K562 (cell line): ENCODE data around the gene MADD. TPM values are rescaled to one million over a fixed set of nuclear protein-coding genes. Genes with fewer than 3 reads are reported as not detected.

Experiments used
- CCNT2 ChIP-seq: IDR thresholded peaks from 2 replicates; pipeline ENCODE4 v1.6.1; 2011; ENCODE audit warnings: borderline replicate concordance, low read depth, mild to moderate bottlenecking, moderate library complexity, mixed read lengths, low read length; ENCODE audit not compliant: insufficient read length; ENCODE audit errors: extremely low read depth
- COPS2 ChIP-seq: fragments of 450-650 bp; conservative IDR thresholded peaks from 2 replicates; pipeline ENCODE4 v1.6.1; 2016; ENCODE audit warnings: mild to moderate bottlenecking, moderate library complexity
- CREB1 ChIP-seq, 2 experiments: sonication (generic) in 1 of 2; formaldehyde crosslinking in 1 of 2; IDR thresholded peaks; 2 replicates each; pipeline versions ENCODE4 v1.6.1 to v1.8.0; 2012 to 2022; ENCODE audit warnings: inconsistent platforms in 1 of 2, mild to moderate bottlenecking in 1 of 2, missing genetic modification reagents in 1 of 2, moderate library complexity in 1 of 2
- ELF4 ChIP-seq: fragments of 450-650 bp; formaldehyde crosslinking; IDR thresholded peaks from 2 replicates; pipeline ENCODE4 v1.4.0; 2022; ENCODE audit warnings: missing genetic modification characterization
- FOSL1 ChIP-seq: fragments of 200-800 bp; sonication (Bioruptor generic); conservative IDR thresholded peaks from 2 replicates; pipeline ENCODE4 v1.6.1; 2016; ENCODE audit warnings: missing genetic modification characterization, missing compliant biosample characterization
- MXI1 ChIP-seq: IDR thresholded peaks from 2 replicates; pipeline ENCODE4 v1.6.1; 2011; ENCODE audit warnings: low read depth, mild to moderate bottlenecking, improper control_type of control experiment, low read length
- MYBL2 ChIP-seq, 2 experiments: fragments of 450-650 bp in 1 of 2; sonication (generic) in 1 of 2; formaldehyde crosslinking in 1 of 2; IDR thresholded peaks; 2 replicates each; pipeline versions ENCODE4 v1.6.1 to v1.8.1; 2017 to 2022; ENCODE audit warnings: borderline replicate concordance in 1 of 2, inconsistent platforms in 1 of 2, low read depth in 1 of 2, mild to moderate bottlenecking in 1 of 2, missing genetic modification reagents in 1 of 2, moderate library complexity in 1 of 2
- OTX1 ChIP-seq: fragments of 450-650 bp; formaldehyde crosslinking; IDR thresholded peaks from 2 replicates; pipeline ENCODE4 v1.4.0; 2022; ENCODE audit warnings: mild to moderate bottlenecking
- PHF20 ChIP-seq: fragments of 450-650 bp; IDR thresholded peaks from 2 replicates; pipeline ENCODE4 v1.6.1; 2018; ENCODE audit not compliant: partially characterized antibody
- SIN3A ChIP-seq, 2 experiments: fragments of 150-350 bp in 1 of 2; IDR thresholded peaks; 2 replicates each; pipeline ENCODE4 v1.6.1; 2011 to 2016; ENCODE audit warnings: borderline replicate concordance in 2 of 2, low read depth in 2 of 2, low read length in 2 of 2, mild to moderate bottlenecking in 2 of 2, moderate library complexity in 2 of 2; ENCODE audit not compliant: control insufficient read depth in 1 of 2
- TEAD2 ChIP-seq: fragments of 450-650 bp; IDR thresholded peaks from 2 replicates; pipeline ENCODE4 v1.6.1; 2016; ENCODE audit warnings: missing genetic modification characterization, control low read depth, missing compliant biosample characterization
- ZNF384 ChIP-seq: IDR thresholded peaks from 2 replicates; pipeline ENCODE4 v1.6.1; 2012; ENCODE audit warnings: low read depth, low read length, improper control_type of control experiment
- ZNF41 ChIP-seq: fragments of 250-450 bp; sonication (Bioruptor Pico); conservative IDR thresholded peaks from 2 replicates; pipeline ENCODE4 v1.4.0; 2020; ENCODE audit warnings: mild to moderate bottlenecking
- ZNF586 ChIP-seq: fragments of 450-650 bp; formaldehyde crosslinking; conservative IDR thresholded peaks from 2 replicates; pipeline ENCODE4 v1.4.0; 2020; ENCODE audit warnings: mild to moderate bottlenecking, moderate library complexity
- ZSCAN29 ChIP-seq: fragments of 450-650 bp; IDR thresholded peaks from 2 replicates; pipeline ENCODE4 v1.6.1; 2017
- polyA plus RNA-seq, 8 experiments: library from polyadenylated mRNA; depleted of rRNA in 4 of 8; stranded (reverse) in 5 of 8; unstranded in 3 of 8; fragments of >200 nt; fragmentation: Nextera tagmentation in 2 of 8; fragmentation: Illumina TruSeq in 1 of 8; extraction: Ambion mirVana in 2 of 8; extraction: Trizol in 1 of 8; gene quantifications; 2 replicates each; pipeline versions ENCODE4 v1.2.1 to v1.2.3, GENCODE V29; 2011 to 2014; ENCODE audit warnings: inconsistent platforms in 1 of 8, missing spikeins in 1 of 8
- total RNA-seq, 7 experiments: library from RNA; depleted of rRNA in 6 of 7; stranded (reverse); fragments of >200 nt in 6 of 7; fragmentation: Illumina TruSeq in 2 of 7; extraction: Trizol in 2 of 7; gene quantifications; 2 replicates each; pipeline versions ENCODE4 v1.2.1 to v1.2.3, GENCODE V29; 2011 to 2021; ENCODE audit warnings: low replicate concordance in 1 of 7
- TF ChIP-seq, protein P1 (sequence below), 2 experiments: IDR thresholded peaks; 2 replicates each; pipeline ENCODE4 v1.6.1; 2011; ENCODE audit warnings: borderline replicate concordance in 1 of 2, control low read depth in 1 of 2, low read depth in 1 of 2, low read length in 1 of 2, mild to moderate bottlenecking in 1 of 2, mixed read lengths in 1 of 2, moderate library complexity in 1 of 2; ENCODE audit not compliant: insufficient read depth in 1 of 2, insufficient read length in 1 of 2, poor library complexity in 1 of 2, severe bottlenecking in 1 of 2; ENCODE audit errors: extremely low read depth in 1 of 2
- TF ChIP-seq, protein P2 (sequence below): fragments of 450-650 bp; formaldehyde crosslinking; IDR thresholded peaks from 2 replicates; pipeline ENCODE4 v1.4.0; 2022; ENCODE audit warnings: missing genetic modification characterization
- TF ChIP-seq, protein P3 (sequence below): sonication (generic); formaldehyde crosslinking; IDR thresholded peaks from 2 replicates; pipeline ENCODE4 v1.8.1; 2023; ENCODE audit warnings: mild to moderate bottlenecking, missing genetic modification reagents
- TF ChIP-seq, protein P4 (sequence below): sonication (generic); formaldehyde crosslinking; IDR thresholded peaks from 2 replicates; pipeline ENCODE4 v1.5.0; 2020; ENCODE audit warnings: missing genetic modification reagents
- TF ChIP-seq, protein P5 (sequence below): fragments of 450-650 bp; IDR thresholded peaks from 2 replicates; pipeline ENCODE4 v1.7.0; 2016; ENCODE audit warnings: borderline replicate concordance

MADD gene
- total and polyA plus RNA-seq, 9 of the 15 experiments (the other 6 are each of a cell fraction or from before 2014, with no cell fraction given), result 0.68 to 57.6 (median 33.6) TPM

DNA sequence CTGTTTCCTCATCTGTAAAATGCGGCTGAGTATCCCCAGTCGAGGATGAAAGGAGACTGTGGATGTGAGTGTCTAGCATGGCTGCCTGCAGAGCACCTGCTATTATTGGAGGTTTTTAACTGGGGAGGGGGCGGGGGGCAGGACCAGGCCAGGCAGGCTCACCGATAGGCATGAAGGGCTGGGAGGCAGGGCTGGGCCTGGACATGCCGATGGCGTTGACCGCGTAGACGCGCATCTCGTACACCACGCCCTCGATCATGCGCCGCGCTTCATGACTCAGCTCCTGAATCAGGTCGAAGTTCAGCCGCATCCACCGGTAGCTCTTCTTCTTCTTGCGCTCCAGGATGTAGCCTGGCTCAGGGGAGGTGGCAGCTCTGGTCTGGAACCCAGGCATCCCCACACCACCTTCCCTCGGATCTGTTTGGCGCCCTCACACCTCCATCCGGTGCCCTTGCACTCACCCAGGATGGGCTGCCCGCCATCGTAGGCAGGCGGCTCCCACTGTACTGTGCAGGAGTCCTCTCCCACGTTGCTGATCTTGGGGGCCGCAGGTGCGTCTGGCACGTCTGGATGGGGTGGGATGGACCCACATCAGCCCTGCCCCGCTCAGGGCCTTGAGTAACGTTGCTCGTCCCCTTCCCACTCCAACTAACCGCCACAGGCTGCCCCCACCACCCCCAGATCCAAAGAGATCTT, 67.4 kb downstream of the MADD start (continued):
- no peak for TF ChIP-seq ELF4 (CRISPR knock-in tag)
- TF ChIP-seq CREB1 (IDR thresholded peaks at IDR 0.05), result no peak; the same call in 1 of the 2 replicates
- peak; percentile 52; the same call in 1 of the 2 replicates for TF ChIP-seq CREB1 (CRISPR knock-in tag; IDR thresholded peaks at IDR 0.05)
- TF ChIP-seq TEAD2 (tag), result no peak
- TF ChIP-seq, protein P1, sequence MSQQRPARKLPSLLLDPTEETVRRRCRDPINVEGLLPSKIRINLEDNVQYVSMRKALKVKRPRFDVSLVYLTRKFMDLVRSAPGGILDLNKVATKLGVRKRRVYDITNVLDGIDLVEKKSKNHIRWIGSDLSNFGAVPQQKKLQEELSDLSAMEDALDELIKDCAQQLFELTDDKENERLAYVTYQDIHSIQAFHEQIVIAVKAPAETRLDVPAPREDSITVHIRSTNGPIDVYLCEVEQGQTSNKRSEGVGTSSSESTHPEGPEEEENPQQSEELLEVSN (IDR thresholded peaks at IDR 0.05; ENCODE audit: borderline replicate concordance in 1 of 2, extremely low read depth in 1 of 2, insufficient read depth in 1 of 2, insufficient read length in 1 of 2, low read depth in 1 of 2, low read length in 1 of 2, poor library complexity in 1 of 2, severe bottlenecking in 1 of 2), result peak; percentile 29 to 48
- TF ChIP-seq, protein P2, sequence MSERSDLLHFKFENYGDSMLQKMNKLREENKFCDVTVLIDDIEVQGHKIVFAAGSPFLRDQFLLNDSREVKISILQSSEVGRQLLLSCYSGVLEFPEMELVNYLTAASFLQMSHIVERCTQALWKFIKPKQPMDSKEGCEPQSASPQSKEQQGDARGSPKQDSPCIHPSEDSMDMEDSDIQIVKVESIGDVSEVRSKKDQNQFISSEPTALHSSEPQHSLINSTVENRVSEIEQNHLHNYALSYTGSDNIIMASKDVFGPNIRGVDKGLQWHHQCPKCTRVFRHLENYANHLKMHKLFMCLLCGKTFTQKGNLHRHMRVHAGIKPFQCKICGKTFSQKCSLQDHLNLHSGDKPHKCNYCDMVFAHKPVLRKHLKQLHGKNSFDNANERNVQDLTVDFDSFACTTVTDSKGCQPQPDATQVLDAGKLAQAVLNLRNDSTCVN (CRISPR knock-in tag), result no peak
- TF ChIP-seq FOSL1 (tag), result peak; percentile 87
- peak; percentile 35 for TF ChIP-seq CCNT2
- TF ChIP-seq SIN3A (IDR thresholded peaks at IDR 0.05; ENCODE audit: borderline replicate concordance in 2 of 2, control insufficient read depth in 1 of 2, low read depth in 2 of 2, low read length in 2 of 2), result no peak
- TF ChIP-seq, protein P3, sequence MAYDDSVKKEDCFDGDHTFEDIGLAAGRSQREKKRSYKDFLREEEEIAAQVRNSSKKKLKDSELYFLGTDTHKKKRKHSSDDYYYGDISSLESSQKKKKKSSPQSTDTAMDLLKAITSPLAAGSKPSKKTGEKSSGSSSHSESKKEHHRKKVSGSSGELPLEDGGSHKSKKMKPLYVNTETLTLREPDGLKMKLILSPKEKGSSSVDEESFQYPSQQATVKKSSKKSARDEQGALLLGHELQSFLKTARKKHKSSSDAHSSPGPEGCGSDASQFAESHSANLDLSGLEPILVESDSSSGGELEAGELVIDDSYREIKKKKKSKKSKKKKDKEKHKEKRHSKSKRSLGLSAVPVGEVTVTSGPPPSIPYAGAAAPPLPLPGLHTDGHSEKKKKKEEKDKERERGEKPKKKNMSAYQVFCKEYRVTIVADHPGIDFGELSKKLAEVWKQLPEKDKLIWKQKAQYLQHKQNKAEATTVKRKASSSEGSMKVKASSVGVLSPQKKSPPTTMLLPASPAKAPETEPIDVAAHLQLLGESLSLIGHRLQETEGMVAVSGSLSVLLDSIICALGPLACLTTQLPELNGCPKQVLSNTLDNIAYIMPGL (CRISPR knock-in tag), result no peak
- TF ChIP-seq, protein P4, sequence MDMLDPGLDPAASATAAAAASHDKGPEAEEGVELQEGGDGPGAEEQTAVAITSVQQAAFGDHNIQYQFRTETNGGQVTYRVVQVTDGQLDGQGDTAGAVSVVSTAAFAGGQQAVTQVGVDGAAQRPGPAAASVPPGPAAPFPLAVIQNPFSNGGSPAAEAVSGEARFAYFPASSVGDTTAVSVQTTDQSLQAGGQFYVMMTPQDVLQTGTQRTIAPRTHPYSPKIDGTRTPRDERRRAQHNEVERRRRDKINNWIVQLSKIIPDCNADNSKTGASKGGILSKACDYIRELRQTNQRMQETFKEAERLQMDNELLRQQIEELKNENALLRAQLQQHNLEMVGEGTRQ, result no peak
- TF ChIP-seq ZNF586 (CRISPR knock-in tag), result no peak
- peak; percentile 20 for TF ChIP-seq PHF20
- no peak for TF ChIP-seq MXI1
- TF ChIP-seq MYBL2 (IDR thresholded peaks at IDR 0.05; ENCODE audit: low read depth), result no peak
- no peak for TF ChIP-seq MYBL2 (CRISPR knock-in tag; IDR thresholded peaks at IDR 0.05; ENCODE audit: borderline replicate concordance)
- no peak for TF ChIP-seq ZNF41 (CRISPR knock-in tag)
- peak; percentile 100 for TF ChIP-seq ZSCAN29
- TF ChIP-seq, protein P5, sequence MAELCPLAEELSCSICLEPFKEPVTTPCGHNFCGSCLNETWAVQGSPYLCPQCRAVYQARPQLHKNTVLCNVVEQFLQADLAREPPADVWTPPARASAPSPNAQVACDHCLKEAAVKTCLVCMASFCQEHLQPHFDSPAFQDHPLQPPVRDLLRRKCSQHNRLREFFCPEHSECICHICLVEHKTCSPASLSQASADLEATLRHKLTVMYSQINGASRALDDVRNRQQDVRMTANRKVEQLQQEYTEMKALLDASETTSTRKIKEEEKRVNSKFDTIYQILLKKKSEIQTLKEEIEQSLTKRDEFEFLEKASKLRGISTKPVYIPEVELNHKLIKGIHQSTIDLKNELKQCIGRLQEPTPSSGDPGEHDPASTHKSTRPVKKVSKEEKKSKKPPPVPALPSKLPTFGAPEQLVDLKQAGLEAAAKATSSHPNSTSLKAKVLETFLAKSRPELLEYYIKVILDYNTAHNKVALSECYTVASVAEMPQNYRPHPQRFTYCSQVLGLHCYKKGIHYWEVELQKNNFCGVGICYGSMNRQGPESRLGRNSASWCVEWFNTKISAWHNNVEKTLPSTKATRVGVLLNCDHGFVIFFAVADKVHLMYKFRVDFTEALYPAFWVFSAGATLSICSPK, result no peak
- TF ChIP-seq COPS2, result no peak
- TF ChIP-seq OTX1 (CRISPR knock-in tag), result no peak
- TF ChIP-seq ZNF384, result no peak
